Esophagus squamous epithelium (tissue), 5 donors: ENCODE data around the gene SLC16A14. TPM values are rescaled to one million over a fixed set of nuclear protein-coding genes. Genes with fewer than 3 reads are reported as not detected.
"Not testable (repeated sequence)": the region's sequence is repeated elsewhere in the genome, so short reads cannot be mapped to it uniquely, and the experiment has no call there.

Experiments used
- DNase-seq: peaks from one replicate; lab custom pipeline; 2025; lab: John Stamatoyannopoulos, UW
- H3K27ac ChIP-seq, 4 donors: fragments of 200-600 bp; sonication (generic); one replicate each; pipeline ENCODE4 v1.5.1; 2016 to 2019; ENCODE audit warnings: mild to moderate bottlenecking in 1 of 4
- H3K27me3 ChIP-seq, 4 donors: fragments of 200-600 bp; sonication (generic); 1 replicate in 3 of 4; 2 replicates in 1 of 4; pipeline versions ENCODE4 v1.5.1 to v1.6.0; 2017 to 2021; ENCODE audit warnings: antibody characterized with exemption in 1 of 4
- H3K36me3 ChIP-seq, 3 donors: fragments of 200-600 bp; sonication (generic); one replicate each; pipeline ENCODE4 v1.5.1; 2016 to 2019
- H3K4me1 ChIP-seq, 3 donors: fragments of 200-600 bp; sonication (generic); one replicate each; pipeline ENCODE4 v1.5.1; 2017 to 2019
- H3K4me3 ChIP-seq, 4 donors: fragments of 200-600 bp; sonication (generic); 1 replicate in 3 of 4; 2 replicates in 1 of 4; pipeline ENCODE4 v1.5.1; 2016 to 2019; ENCODE audit warnings: mild to moderate bottlenecking in 2 of 4, moderate library complexity in 1 of 4
- H3K9me3 ChIP-seq, 3 donors: fragments of 200-600 bp; sonication (generic); one replicate each; pipeline ENCODE4 v1.5.1; 2016 to 2019
- CTCF ChIP-seq, 6 experiments: fragments of 450-650 bp in 4 of 6; fragments of 200-600 bp in 2 of 6; sonication (generic) in 2 of 6; IDR thresholded peaks; one replicate each; pipeline ENCODE4 v1.5.1; 2016 to 2019; ENCODE audit warnings: antibody characterized with exemption in 6 of 6, mild to moderate bottlenecking in 4 of 6, moderate library complexity in 4 of 6
- POLR2A ChIP-seq, 4 donors: fragments of 450-650 bp; IDR thresholded peaks; one replicate each; pipeline ENCODE4 v1.6.1; 2017; ENCODE audit warnings: antibody characterized with exemption in 4 of 4, mild to moderate bottlenecking in 4 of 4, moderate library complexity in 3 of 4
- WGBS, 2 donors: methylation state at CpG; one replicate each; pipeline ENCODE4 v1.1.5; 2018; 5-methylcytosine and 5-hydroxymethylcytosine counted together
- intact Hi-C: fragments of 100-400 bp; cut with DNase I; formaldehyde crosslinking; loops from one replicate; pipeline ENCODE4 v1.15.0; 2022
- total RNA-seq, 4 donors: library from RNA; depleted of rRNA; stranded (reverse); fragments of >200 nt; gene quantifications; one replicate each; pipeline ENCODE4 v1.1.0, GENCODE V29; 2016
- donor health status: DM: yes; HTN: yes; CAD: no.

Gene SLC16A14
- total RNA-seq, result 1 to 10 TPM; 1.9 to 7.5 (median 4.9) TPM

GRCh38 chr2:230068651-230069055, at the start of gene SLC16A14:
Gene SLC16A14 (minus strand): TSS chr2:230068924. CDS start chr2:230059352, 9,572 bp downstream.
- TF ChIP-seq POLR2A (IDR thresholded peaks at IDR 0.05), result peak in 1 of 4 donors; percentile 15
- TF ChIP-seq CTCF (IDR thresholded peaks at IDR 0.05), result peak in 4 of 6 experiments; percentile 26 to 49 (median 33)
- intact Hi-C loops, result no loop called here
- Histone ChIP-seq H3K36me3 (no peaks in the 10 kb centered on the region), H3K27ac (peak within 1 kb of the TSS; percentile 77 to 88 (median 83)), H3K4me1 (peaks cover 0 to 29% (median 5%) of the 10 kb centered on the region in 3 donors), H3K27me3 (no peaks in the 10 kb centered on the region), H3K4me3 (peak within 1 kb of the TSS; percentile 63 to 83 (median 74)), H3K9me3 (no peaks in the 10 kb centered on the region)
- DNase-seq, result no peak
- 3 to 8% methylated on average over 3 to 11 of the region's 24 CpGs for WGBS, 2 donors

- no peak for TF ChIP-seq POLR2A (IDR thresholded peaks at IDR 0.05)
- no peak for TF ChIP-seq CTCF (IDR thresholded peaks at IDR 0.05)
- Histone ChIP-seq H3K4me3 (no peak overlapping the region), H3K4me1 (peaks cover 0 to 23% (median 5%) of the 10 kb centered on the region in 3 donors), H3K36me3 (no peaks in the 10 kb centered on the region), H3K27ac (peak overlapping the region in 3 of 4 donors; percentile 63 to 70 (median 68)), H3K27me3 (no peaks in the 10 kb centered on the region), H3K9me3 (peaks cover 0 to 7% (median 0%) of the 10 kb centered on the region in 3 donors)
- DNase-seq, result no peak
- 18 to 54% methylated on average over 1 of the region's 1 CpG for WGBS, 2 donors
- intact Hi-C loops, result no loop called here
Measured at GRCh38 chr2:230106771-230107170, 38.0 kb upstream of the SLC16A14 start.

- DNase-seq, H3K36me3 ChIP-seq, H3K9me3 ChIP-seq, intact Hi-C loops, H3K27ac ChIP-seq, H3K27me3 ChIP-seq, H3K4me1 ChIP-seq, H3K4me3 ChIP-seq: not testable (repeated sequence)
- WGBS, 2 donors, result 86 to 95% methylated on average over 2 of the region's 2 CpGs
Measured at GRCh38 chr2:230101967-230102366, 33.2 kb upstream of the SLC16A14 start.

GRCh38 chr2:230097841-230098240, 29.1 kb upstream of the SLC16A14 start:
- Histone ChIP-seq H3K27ac (peak overlapping the region in 2 of 4 donors; percentile 51 to 55), H3K4me1 (peaks cover 0 to 12% (median 0%) of the 10 kb centered on the region in 3 donors), H3K27me3 (no peaks in the 10 kb centered on the region), H3K4me3 (no peak overlapping the region), H3K36me3 (no peaks in the 10 kb centered on the region), H3K9me3 (peaks cover 0 to 7% (median 0%) of the 10 kb centered on the region in 3 donors)
- TF ChIP-seq POLR2A (IDR thresholded peaks at IDR 0.05) (no peak), CTCF (IDR thresholded peaks at IDR 0.05) (no peak)
- intact Hi-C loops, result no loop called here
- DNase-seq, result no peak
- 25 to 58% methylated on average over 2 of the region's 2 CpGs for WGBS, 2 donors

- Histone ChIP-seq H3K36me3 (no peaks in the 10 kb centered on the region), H3K9me3 (peaks cover 0 to 7% (median 0%) of the 10 kb centered on the region in 3 donors), H3K4me1 (peaks cover 0 to 12% (median 0%) of the 10 kb centered on the region in 3 donors), H3K27ac (peak overlapping the region in 2 of 4 donors; percentile 55 to 63), H3K27me3 (no peaks in the 10 kb centered on the region), H3K4me3 (no peak overlapping the region)
- intact Hi-C loops, result no loop called here
- TF ChIP-seq POLR2A (IDR thresholded peaks at IDR 0.05) (no peak), CTCF (IDR thresholded peaks at IDR 0.05) (no peak)
- no peak for DNase-seq
- 38 to 44% methylated on average over 3 of the region's 3 CpGs for WGBS, 2 donors
Measured at GRCh38 chr2:230097424-230097823, 28.7 kb upstream of the SLC16A14 start.
